A549 (cell line): ENCODE measurements around the gene MBTPS2.

ENCODE experiments used
- BHLHE40 ChIP-seq: IDR thresholded peaks from 2 replicates; pipeline ENCODE4 v1.6.1; 2012; ENCODE audit warnings: low read depth, low read length, inconsistent platforms
- CHD2 ChIP-seq: fragments of 150-350 bp; IDR thresholded peaks from 2 replicates; pipeline ENCODE4 v1.6.1; 2014; ENCODE audit warnings: low read length; ENCODE audit not compliant: partially characterized antibody
- CTCF ChIP-seq: fragments of >200 bp; sonication (Bioruptor Twin); formaldehyde crosslinking; IDR thresholded peaks from 3 replicates; pipeline ENCODE4 v1.5.1; 2016
- EP300 ChIP-seq, 2 experiments: fragments of >200 bp; sonication (Bioruptor Twin); formaldehyde crosslinking; IDR thresholded peaks; 2 replicates in 1 of 2; 3 replicates in 1 of 2; pipeline ENCODE4 v1.6.1; 2016 to 2017
- FOXS1 ChIP-seq: fragments of 250-450 bp; sonication (Bioruptor Pico); IDR thresholded peaks from 2 replicates; pipeline ENCODE4 v1.5.0; 2020; ENCODE audit warnings: mild to moderate bottlenecking, moderate library complexity
- JUNB ChIP-seq: fragments of >200 bp; sonication (Bioruptor Twin); formaldehyde crosslinking; IDR thresholded peaks from 2 replicates; pipeline ENCODE4 v1.6.1; 2016
- MAZ ChIP-seq: fragments of 150-350 bp; IDR thresholded peaks from 2 replicates; pipeline ENCODE4 v1.6.1; 2014; ENCODE audit warnings: antibody characterized with exemption, low read depth, low read length, borderline replicate concordance
- PBX3 ChIP-seq: IDR thresholded peaks from 2 replicates; pipeline ENCODE4 v1.6.1; 2012
- POLR2A ChIP-seq: IDR thresholded peaks from 2 replicates; pipeline ENCODE4 v1.6.1; 2012; ENCODE audit warnings: mild to moderate bottlenecking, low read length
- USF2 ChIP-seq: fragments of 450-650 bp; IDR thresholded peaks from 2 replicates; pipeline ENCODE4 v1.6.1; 2014; ENCODE audit warnings: antibody characterized with exemption

GRCh38 chrX:21813612-21814368, 25.6 kb upstream of the MBTPS2 start:
- TF ChIP-seq CTCF (no peak), BHLHE40 (no peak), FOXS1 (CRISPR knock-in tag) (no peak), CHD2 (no peak), USF2 (no peak), JUNB (no peak), POLR2A (no peak), PBX3 (no peak), MAZ (no peak), EP300 (IDR thresholded peaks at IDR 0.05) (no peak)
